Suprapubic skin (tissue), 4 donors: Measurements from ENCODE around the gene CDC42BPA.

ENCODE experiments used
- EP300 ChIP-seq: sonication (generic); formaldehyde crosslinking; IDR thresholded peaks from one replicate; pipeline ENCODE4 v1.6.1; 2017; ENCODE audit warnings: antibody characterized with exemption
- POLR2A ChIP-seq, 2 donors: fragments of 450-650 bp; IDR thresholded peaks; one replicate each; pipeline ENCODE4 v1.6.1; 2017; ENCODE audit warnings: antibody characterized with exemption in 2 of 2, mild to moderate bottlenecking in 2 of 2, moderate library complexity in 2 of 2
- POLR2AphosphoS5 ChIP-seq, 3 donors: sonication (generic); formaldehyde crosslinking; IDR thresholded peaks; one replicate each; pipeline ENCODE4 v1.6.1; 2017; ENCODE audit warnings: antibody characterized with exemption in 3 of 3
- TF ChIP-seq, protein P1 (sequence below), 2 donors: fragments of 200-600 bp in 1 of 2; fragments of 450-650 bp in 1 of 2; sonication (generic) in 1 of 2; IDR thresholded peaks; one replicate each; pipeline ENCODE4 v1.5.1; 2016 to 2019; ENCODE audit warnings: antibody characterized with exemption in 2 of 2, mild to moderate bottlenecking in 1 of 2, moderate library complexity in 1 of 2

DNA sequence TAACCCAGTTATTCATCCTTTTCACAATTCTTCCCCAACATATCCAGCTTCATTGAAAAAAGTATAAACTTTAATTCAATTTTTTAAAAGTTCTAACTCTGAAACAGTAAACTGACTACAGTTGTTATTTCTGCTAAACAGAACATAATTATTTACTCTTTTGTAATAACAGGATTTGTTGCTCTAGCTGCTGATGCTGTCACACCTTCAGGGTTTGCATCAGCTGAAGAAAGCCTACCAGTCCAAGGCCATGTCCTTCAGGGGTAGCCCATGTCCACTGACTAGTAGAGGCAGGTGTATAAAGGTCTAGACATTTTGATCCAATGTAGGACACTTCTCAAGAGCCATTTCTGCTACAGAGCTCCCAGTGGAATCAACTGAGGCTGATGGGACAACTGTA lies 107.7 kb downstream of the CDC42BPA start:
- TF ChIP-seq, protein P1, sequence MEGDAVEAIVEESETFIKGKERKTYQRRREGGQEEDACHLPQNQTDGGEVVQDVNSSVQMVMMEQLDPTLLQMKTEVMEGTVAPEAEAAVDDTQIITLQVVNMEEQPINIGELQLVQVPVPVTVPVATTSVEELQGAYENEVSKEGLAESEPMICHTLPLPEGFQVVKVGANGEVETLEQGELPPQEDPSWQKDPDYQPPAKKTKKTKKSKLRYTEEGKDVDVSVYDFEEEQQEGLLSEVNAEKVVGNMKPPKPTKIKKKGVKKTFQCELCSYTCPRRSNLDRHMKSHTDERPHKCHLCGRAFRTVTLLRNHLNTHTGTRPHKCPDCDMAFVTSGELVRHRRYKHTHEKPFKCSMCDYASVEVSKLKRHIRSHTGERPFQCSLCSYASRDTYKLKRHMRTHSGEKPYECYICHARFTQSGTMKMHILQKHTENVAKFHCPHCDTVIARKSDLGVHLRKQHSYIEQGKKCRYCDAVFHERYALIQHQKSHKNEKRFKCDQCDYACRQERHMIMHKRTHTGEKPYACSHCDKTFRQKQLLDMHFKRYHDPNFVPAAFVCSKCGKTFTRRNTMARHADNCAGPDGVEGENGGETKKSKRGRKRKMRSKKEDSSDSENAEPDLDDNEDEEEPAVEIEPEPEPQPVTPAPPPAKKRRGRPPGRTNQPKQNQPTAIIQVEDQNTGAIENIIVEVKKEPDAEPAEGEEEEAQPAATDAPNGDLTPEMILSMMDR (IDR thresholded peaks at IDR 0.05): no peak
- TF ChIP-seq EP300 (no peak), POLR2AphosphoS5 (IDR thresholded peaks at IDR 0.05) (no peak), POLR2A (IDR thresholded peaks at IDR 0.05) (no peak)
